NK-92 treated with Interleukin-12 subunit alpha and Interleukin-12 subunit beta, amount 100 ng/mL, for 24 hours (cell line): Measurements from ENCODE around the gene TAS1R3.

Experiments used
- DNase-seq: peaks from one replicate; lab custom pipeline; 2025; lab: John Stamatoyannopoulos, UW

The TAS1R3 gene

DNA sequence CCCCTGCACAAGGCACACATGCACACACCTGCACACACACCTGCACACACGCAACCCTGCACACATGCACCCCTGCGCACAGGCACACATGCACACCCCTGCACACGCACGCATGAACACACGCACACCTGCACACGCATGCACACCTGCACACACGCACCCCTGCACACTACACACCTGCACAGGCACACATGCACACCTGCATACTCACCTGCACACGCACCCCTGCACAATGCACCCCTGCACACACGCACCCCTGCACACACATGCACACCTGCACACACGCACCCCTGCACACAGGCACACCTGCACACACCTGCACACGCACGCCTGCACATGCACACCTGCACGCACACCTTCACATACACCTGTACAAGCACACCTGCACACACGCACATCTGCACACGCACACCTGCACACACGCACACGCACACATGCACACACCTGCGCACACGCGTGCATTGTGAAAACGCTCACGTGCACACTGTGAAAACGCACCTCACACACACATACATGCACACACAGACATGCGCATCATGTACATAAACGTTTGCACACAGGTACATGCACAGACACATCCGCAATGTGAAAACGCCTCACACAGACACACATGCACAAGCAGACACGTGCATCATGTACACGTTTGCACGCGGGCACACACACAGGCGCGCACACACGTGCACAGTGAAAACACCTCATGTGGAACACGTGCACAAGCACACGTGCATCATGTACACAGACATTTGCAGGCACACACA, 9.9 kb downstream of the TAS1R3 start:
- no peak for DNase-seq

DNA sequence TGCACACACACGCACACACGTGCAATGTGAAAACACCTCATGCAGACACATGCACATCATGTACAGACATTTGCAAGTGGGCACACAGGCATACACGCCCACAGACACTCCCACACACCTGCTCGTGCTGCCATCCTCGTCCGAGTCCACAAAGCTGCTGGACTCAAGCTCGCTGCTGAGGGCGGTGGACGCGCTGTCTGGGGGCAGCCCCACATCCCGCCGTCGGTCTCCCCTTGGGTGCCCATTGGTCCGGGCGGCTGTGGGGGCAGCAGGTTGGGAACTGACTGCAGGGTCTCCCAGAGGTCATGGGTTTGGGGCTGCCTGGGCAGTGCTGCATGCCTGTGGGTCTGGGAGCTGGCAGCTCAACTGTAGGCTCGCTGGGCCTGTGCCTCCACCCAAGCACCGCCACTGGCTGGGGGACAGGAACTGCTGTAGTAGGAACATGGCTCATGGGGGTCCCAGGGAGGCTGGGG, 10.5 kb downstream of the TAS1R3 start:
- DNase-seq: no peak

DNA sequence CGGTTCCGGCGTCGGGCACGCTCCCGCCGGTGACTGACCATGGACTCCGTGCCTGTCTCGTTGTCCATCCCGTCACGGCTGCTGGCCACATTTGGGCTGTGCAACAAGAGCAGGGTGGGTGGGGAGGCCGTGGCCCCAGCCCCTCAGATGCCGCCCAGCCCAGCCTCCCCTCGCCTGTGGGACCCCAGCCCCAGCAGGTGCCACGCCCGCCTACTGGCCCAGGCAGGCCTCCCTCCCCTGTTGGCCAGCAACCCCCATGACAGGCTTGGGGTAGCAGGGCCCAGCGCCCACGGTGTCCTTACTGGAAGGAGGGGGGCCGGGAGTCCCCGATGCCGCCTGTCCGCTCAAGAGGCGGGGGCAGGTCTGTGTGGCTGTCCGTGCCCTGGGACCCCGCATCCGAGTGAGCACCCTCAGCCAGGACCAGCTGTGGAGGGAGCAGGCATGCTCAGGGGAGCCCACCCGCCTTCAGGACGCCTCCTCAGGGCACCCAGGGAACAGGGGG, 11.0 kb downstream of the TAS1R3 start:
- DNase-seq: no peak

DNA sequence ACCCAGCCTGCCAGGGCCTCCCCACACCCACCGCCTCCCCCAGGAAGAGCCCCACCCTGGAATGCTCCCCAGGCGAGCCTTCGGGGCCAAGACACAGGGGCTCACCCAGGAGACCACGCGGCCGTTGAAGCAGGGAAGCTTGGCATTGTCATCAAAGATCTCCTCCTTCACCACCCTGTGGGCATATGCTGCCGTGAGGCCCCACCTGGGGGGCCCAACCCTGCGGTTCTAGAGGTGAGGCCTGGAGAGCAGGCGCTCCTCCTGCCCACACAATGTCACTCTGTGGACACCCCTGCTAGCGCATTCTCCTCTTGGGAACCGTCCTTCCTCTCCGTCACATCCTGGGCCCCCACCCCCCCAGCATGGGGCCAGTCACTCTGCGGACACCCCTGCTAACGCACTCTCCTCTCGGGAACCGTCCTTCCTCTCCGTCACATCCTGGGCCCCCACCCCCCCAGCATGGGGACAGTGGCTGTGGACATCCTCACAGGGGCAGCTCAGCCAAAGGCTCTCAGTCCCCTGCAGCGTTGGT, 11.6 kb downstream of the TAS1R3 start:
- no peak for DNase-seq

DNA sequence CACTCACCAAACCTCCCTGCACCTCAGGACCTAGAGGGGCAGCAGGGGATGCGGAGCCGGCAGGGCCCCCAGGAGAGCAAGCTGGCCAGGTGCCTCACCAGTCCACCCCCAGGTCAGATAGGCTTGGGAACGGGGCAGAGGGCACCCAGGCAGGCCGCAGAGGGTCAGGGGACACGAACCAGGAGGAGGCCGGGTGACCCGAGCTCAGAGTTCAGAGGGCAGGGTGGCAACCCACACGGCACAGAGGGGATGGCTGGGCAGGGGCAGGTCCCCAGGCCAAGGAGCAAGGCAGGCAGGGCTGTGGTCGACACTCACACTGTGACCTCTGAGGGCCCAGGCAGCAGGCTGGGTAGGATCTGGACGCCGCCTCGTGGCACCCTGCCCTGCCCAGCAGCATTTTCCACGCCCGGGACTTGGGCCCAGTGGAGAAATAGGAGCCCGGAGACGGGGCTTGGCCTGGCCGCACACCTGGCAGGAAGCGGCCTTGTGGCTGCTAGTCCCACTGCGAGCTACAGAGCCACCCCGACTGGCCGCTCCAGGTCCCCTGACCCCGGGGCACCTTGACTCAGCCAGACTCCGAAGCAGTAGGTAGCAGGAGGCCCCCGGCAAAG, 12.8 kb downstream of the TAS1R3 start:
- DNase-seq: no peak

DNA sequence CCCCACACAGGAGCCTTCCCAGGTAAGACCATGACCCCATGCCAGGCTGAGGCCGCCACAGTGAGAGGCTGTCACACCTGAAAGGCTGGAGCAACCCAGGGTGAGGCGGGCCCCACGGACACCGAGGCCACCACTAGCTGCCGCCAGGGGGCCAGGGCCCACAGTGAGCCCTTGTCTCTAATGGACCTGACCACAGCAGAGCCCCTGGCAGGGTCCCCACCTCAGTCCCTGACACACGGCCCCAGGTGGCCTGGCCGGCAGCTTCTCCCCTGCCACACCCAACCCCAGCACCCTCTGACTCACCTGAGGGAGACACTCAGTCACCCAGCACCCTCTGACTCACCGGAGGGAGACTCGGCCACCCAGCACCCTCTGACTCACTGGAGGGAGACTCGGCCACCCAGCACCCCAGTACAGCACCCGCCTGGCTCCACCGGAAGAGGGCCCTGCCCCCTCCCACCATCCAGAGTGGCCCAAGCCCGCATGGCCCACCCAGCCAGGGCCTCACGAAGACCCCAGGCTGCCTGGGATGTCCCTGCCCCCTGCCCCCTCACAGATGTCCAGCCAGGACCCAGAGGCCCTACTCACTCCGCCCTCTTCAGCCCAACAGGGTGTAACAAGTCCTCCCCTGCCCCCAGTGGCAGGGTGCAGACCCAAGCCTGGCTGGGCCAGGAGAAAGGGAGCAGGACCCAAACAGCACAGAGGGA, 13.7 kb downstream of the TAS1R3 start:
- DNase-seq: peak; percentile 51

DNA sequence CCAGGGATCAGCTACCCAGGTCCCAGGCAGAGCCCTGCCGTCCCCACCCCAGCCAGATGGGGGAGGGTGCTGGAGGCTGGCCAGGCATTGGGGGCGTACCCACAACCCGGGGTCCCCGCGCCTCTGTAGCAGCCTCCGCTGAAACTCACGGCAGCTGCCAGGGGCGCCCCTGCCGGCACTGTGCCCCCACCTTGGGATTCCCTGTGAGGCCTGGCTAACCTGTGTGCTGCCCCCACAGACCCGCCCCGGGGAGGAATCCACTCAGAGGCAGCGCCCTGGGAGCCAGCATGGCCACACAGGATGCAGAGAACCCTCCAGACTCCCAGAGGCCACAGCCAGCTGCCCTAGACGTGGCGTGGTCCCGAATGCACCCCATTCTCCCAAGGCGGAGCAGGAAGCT, 14.3 kb downstream of the TAS1R3 start:
- no peak for DNase-seq

DNA sequence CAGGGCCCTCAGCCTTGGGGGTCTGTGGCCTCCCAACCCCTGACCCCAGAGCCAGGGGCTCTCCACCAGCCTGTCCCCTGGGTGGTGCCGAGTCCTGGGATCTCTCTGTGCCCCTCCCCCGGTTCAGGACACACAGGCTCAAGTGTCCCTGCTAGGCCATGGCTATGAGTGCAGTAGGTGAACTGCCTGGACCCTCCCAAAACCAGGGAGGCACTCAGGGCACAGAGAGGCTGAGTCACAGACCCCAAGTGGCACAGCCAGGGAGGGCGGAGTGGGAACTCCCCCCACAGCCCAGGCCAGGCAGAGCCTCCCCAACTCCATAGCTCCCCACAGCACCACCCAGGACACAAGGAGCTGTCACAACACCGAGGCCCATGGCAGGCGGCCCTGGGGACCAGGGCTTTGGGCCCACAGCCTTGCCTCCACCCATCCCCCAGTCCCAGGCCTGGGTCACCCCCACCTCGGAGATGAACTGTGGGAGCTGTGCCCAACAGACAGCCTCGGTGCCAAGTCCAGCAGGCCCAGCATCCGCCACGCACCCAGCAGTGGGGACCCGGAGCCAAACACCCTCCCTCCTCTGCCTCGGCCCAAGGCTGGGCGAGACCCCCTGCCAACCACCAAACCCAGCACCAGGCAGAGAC, 14.9 kb downstream of the TAS1R3 start:
- DNase-seq: no peak

DNA sequence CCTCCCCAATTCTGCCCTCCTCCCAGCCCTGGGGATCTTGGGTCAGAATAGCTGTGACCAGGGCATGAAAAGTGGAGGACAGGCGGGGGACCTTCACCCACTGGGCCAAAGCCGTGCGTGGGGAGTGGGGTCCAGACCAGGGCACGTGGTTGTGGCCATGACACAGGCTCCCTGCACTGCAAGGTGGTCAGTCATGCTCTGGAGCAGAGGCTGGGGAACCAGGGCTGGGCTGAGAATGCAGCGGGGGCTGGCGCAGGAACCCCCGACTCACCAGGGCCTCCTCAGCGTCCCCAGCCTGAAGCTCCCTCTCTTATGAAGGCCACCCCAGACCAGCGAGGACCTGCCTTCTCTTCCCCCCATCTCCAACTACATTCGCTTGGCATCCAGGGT, 15.4 kb downstream of the TAS1R3 start:
- DNase-seq: no peak

DNA sequence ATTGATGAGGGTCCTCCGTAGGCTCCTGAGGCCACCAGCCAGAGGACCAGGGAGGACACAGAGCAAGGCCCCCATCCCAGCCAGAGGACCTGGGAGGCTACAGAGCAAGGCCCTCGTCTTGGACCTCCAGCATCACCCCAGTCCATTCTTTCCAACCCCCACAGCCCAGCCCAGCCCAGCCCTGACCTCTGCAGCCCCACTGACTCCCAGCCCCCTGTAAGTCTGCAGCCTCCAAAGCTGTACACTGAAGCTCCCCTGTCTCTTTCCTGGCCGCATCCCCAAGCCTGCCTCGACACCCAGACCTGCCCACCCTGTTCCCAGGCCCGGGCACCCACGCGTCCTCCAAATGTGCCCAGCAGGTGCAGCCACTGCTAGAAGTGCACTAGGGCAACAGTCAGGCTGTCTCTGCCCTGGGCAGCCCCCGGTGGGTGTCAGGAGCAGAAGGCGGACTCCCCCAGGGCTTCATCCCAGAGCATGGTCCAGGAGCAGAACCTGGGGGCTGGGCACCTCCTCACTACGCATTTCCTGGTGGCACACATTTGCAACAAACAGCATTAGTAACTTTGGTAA, 16.0 kb downstream of the TAS1R3 start:
- DNase-seq: no peak

DNA sequence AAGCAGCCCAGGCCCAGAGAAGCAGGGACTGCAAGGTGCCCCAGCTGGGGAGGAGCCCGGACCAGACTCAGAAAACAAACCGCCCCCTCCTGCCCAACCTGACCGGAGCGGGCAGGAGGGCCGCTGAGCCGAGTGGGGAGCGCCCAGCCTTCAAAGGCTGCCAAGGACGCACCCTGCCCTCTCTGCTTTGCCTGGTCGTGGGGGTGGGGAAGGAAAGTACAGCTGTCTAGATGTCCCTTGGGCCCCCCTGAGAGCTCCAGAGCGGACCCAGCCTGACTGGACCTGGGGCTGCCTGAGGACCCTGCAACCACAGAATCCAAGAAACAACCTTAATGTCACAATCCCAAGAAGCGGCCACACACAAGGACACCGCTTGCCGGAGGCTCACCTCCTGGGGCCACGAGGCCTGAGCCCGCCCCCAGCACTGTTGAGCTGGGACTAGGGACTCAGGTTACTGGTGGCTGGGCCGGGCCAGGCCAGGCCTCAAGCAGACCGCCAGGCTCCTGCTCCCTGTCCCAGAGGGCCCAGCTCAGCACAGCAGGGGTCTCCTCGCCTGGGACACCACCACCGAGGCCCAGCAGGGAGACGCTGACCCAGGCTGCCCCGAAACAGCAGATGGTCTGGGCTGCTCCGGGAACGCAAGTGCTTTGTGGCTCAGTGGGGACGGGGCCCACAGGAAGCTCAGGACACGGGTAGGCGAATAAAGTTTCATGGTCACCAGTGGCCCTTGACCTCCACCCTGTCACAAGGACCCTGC, 16.8 kb downstream of the TAS1R3 start:
- DNase-seq: no peak

DNA sequence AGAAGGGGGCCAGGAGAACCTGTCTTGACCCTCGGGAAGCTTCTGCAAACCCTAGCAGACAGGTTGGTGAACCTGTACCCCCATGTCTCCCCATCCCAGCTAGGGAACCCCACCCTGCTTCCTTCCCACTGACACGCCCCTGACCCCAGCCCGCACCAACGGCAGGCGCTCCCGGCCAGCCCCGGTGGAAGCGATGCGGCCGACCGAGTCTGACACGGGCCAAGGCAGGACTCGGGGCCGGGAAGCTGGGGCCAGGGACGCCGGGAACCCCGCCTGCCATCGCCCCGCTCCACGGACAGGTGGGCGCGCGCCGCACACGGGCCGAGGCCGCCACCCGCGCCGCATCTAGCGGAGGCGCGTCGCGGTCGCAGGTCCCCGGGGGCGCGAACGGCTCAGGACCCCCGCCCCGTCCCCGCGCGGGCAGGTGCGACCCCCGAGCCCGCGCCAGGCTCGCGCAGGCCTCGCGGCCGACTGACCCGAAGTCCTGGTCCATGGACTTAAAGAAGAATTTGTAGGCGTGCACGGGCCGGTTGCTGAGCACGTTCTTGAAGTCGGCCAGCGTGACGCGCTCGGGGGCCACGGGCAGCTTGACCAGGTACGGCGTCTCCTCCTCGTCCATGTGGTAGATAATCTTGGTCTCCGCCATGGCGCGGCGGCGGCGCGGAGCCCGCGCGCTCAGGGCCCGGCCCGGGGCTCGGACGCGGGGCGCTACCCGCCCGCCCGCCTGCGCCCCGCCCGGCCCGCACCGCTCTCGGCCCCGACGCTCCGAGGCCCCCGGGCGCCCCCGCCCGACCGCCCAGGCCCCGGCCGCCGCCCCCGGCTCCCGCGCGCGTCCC, 17.6 kb downstream of the TAS1R3 start:
- DNase-seq: no peak

DNA sequence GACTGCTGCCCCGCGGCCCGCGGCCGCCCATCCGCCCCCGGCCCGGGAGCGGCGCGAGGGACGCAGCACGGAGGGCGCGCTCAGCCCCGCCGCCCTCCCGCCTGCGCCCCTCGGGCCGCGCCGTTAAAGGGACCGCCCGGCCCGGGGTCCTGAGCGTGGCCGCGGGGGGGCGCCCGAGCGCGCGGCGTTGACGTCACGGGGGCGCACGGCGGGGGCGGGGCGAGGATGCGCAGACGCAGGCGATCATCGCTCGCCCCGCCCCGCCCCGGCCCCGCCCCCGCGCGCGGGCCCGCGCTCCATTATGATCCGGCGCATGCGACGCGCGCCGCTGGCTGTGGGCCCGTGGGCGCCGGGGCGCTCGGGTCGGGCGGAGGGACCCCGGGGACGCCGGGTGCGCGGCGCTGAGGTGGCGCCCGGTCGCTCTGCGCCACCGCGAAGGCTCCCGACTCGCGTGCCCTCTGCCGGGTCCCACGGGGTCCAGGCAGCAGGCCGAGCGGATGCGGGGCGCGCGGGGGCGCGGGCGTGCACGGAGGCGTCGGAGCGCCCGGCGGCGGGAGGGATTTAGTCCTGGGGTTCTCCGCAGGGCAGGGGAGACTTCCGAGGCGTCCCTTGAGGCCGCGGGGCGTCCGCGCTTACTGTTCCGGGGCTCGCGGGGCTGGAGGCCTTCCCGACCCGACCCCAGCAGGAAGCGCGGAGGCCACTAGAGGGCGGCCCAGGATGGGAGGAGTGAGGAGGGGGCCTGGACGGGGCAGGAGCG, 18.4 kb downstream of the TAS1R3 start, which contains the start of gene DVL1:
Gene DVL1 (minus strand): TSS at position 163 of the 757 bp plus-strand sequence. CDS start 353 bp downstream, outside the sequence.
- peak; percentile 56 for DNase-seq

DNA sequence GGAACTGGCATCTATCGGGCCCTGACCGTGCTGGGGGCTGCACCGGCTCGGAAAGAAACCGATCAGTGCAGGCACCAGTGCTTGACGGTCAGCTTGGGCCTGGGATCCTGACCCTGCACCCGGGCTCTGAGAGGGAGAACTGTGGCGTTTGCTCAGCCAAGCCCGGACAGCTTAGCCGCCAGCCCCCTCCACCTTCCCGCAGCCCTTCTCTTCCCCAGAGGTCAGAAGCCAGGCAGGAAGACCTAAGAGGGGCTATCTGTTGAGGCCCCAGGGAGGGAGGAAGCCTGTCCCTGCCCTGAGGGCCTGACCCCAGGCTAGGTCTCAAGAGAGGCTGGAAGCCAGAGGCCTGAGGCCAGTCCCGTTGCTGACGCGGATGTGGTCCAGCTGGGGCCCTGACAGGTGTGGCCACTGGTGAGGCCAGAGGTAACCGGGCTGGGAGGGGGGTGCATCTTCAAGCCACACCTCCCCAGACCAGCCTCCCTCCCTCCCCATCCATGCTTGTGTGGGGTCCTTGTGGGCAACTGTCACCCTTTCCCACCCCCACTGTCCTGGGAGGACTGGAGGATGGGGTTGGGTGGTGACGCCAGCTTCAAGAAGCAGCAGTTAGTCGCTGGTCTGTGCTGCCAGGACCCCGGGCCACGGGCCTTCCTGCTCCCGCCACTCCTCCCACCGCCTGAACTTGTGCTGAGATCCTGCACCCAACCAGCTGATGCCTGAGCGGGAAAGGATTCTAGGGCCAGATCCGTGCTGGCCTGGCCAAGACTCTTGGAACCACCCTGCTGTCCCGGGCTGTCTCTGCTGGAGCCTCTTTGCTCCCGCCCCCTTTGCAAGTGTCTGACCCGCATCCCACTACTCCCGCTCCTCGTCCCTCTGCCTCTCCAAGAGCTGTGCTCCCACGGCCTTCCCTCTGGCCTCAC, 20.7 kb downstream of the TAS1R3 start:
- DNase-seq: no peak

DNA sequence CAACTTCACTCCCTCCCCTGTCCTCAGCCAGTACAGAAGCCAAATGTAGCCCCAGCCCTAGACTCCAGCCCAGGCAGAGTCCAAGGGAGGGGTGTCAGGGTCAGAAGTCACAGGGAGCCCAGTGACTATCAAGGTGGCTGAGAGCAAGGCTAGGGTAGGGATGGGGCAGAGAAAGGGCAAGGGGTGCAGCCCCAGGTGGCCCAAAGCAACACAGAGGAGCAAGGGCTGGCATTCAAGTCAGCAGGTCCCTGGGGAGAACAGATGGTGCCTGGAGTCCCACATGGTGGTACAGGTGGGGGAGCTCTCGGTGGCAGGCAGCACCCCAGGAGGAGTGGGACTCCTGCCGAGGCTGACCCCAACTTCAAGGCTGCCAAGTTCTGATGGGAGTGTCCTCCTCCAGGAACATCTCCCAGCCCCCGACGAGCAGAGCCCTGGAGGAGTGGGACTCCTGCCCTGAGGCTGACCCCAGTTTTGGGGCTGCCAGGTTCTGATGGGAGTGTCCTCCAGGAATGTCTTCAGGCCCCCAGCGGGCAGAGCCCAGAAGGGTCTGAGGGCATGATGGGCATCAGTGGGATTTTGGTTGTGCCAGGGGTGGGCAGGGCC, 21.8 kb downstream of the TAS1R3 start:
- DNase-seq: no peak

DNA sequence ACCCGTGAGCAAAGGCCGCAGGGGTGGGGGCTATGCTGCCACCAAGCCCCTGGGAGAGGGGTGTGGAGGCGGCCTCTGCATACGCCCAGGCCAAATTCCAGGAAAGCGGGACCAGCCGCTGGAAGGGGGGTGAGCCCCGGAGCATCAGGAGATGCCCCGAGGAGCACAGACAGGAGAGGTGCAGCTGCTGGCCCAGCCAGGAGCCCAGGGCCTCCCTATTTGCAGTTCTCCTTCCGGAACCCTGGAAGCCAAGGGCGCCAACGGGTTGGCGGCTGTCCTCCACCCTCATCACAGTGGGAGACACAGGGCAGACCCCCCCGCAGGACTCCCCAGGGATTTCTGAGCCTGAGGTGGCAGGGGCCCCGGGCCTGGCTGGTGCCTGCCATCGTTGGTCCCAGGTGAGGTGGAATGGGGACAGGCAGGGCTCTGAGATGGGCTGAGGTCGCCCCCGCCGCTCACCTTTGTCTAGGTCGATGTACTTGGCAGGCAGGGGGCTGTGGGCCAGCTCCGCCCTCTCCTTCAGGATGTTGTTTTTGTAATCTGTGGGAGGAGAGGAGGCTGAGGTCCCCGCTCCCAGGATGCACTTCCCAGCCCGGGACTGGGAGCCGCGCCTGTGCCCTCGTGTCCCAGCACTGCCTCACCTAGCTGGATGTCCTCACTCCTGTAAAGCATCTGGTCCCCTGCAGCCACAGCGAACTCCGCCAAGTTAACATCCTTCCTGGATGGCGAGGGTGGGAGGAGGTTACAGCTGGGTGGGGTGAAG, 22.5 kb downstream of the TAS1R3 start:
- DNase-seq: no peak
